ENCODE results near the gene KIF2C. TPM values are rescaled to one million over a fixed set of nuclear protein-coding genes. Genes with fewer than 3 reads are reported as not detected.

The KIF2C gene
- total and polyA plus RNA-seq, 9 of the 15 experiments (the other 6 are each of a cell fraction or from before 2014, with no cell fraction given): 84.9 to 226 (median 169) TPM

- 0 out of 2 replicates have a peak, but pooled peaks have one; percentile 83 for TF ChIP-seq BCOR (IDR thresholded peaks at IDR 0.05)
- TF ChIP-seq TBP (optimal IDR thresholded peaks at IDR 0.05; ENCODE audit: low read depth, low read length): no peak
- TF ChIP-seq NR1H2 (CRISPR knock-in tag; IDR thresholded peaks at IDR 0.05): no peak; the same call in 1 of the 2 replicates
- TF ChIP-seq MCM3 (IDR thresholded peaks at IDR 0.05): no peak
- TF ChIP-seq CHCHD3 (CRISPR knock-in tag; IDR thresholded peaks at IDR 0.05): peak; percentile 100
- TF ChIP-seq KAT2B (IDR thresholded peaks at IDR 0.05; ENCODE audit: low read depth, low read length): no peak
- TF ChIP-seq THRB (CRISPR knock-in tag; conservative IDR thresholded peaks at IDR 0.05): peak; percentile 100
- TF ChIP-seq NR2C2 (CRISPR knock-in tag; IDR thresholded peaks at IDR 0.05): peak; percentile 76
- TF ChIP-seq NR2C2 (tag; IDR thresholded peaks at IDR 0.05): peak; percentile 80
- TF ChIP-seq ZNF165 (CRISPR knock-in tag; IDR thresholded peaks at IDR 0.05; ENCODE audit: borderline replicate concordance): no peak
- peak; percentile 48 for TF ChIP-seq GATAD2A (IDR thresholded peaks at IDR 0.05)
- TF ChIP-seq THRAP3 (IDR thresholded peaks at IDR 0.05; ENCODE audit: borderline replicate concordance): peak; percentile 99
- no peak; the same call in 1 of the 2 replicates for TF ChIP-seq REST (IDR thresholded peaks at IDR 0.05; ENCODE audit: borderline replicate concordance)
- TF ChIP-seq REST (CRISPR knock-in tag; IDR thresholded peaks at IDR 0.05; ENCODE audit: low read depth): peak; percentile 80; the same call in 1 of the 2 replicates
- TF ChIP-seq ZNF518B (CRISPR knock-in tag; IDR thresholded peaks at IDR 0.05): peak; percentile 96
These were observed 8.7 kb upstream of the KIF2C start, which contains the start of gene RNU5D-1 (continued) for GRCh38 chr1:44730741-44731512.

All from K562 (cell line).